ENCODE measurements around the gene ARHGAP27.
"Not testable (repeated sequence)": the region's sequence is repeated elsewhere in the genome, so short reads cannot be mapped to it uniquely, and the experiment has no call there.

The ARHGAP27 gene

GRCh38 chr17:45432405-45433158, at the start of gene ARHGAP27:
TSS of gene ARHGAP27 (minus strand) at chr17:45432870. CDS start at chr17:45430279, 2,591 bp downstream.
- DNase-seq (ENCODE audit: low read depth), result peak; percentile 65

GRCh38 chr17:45482317-45482716, 49.6 kb upstream of the ARHGAP27 start:
- not testable (repeated sequence) for DNase-seq (ENCODE audit: low read depth)

- DNase-seq (ENCODE audit: low read depth), result not testable (repeated sequence)
Observed at GRCh38 chr17:45475436-45475835, 42.8 kb upstream of the ARHGAP27 start.

GRCh38 chr17:45472249-45472648, 39.6 kb upstream of the ARHGAP27 start:
- not testable (repeated sequence) for DNase-seq (ENCODE audit: low read depth)

- DNase-seq (ENCODE audit: low read depth), result not testable (repeated sequence)
Observed at GRCh38 chr17:45469204-45469563, 36.5 kb upstream of the ARHGAP27 start.

- DNase-seq (ENCODE audit: low read depth), result not testable (repeated sequence)
Observed at GRCh38 chr17:45468293-45469203, 35.9 kb upstream of the ARHGAP27 start.

- DNase-seq (ENCODE audit: low read depth), result peak; percentile 65
Observed at GRCh38 chr17:45461524-45462327, 29.1 kb upstream of the ARHGAP27 start.

GRCh38 chr17:45460422-45460821, 27.8 kb upstream of the ARHGAP27 start:
- not testable (repeated sequence) for DNase-seq (ENCODE audit: low read depth)

GRCh38 chr17:45454341-45454740, 21.7 kb upstream of the ARHGAP27 start:
- not testable (repeated sequence) for DNase-seq (ENCODE audit: low read depth)

GRCh38 chr17:45453731-45454130, 21.1 kb upstream of the ARHGAP27 start:
- not testable (repeated sequence) for DNase-seq (ENCODE audit: low read depth)

GRCh38 chr17:45453225-45453534, 20.5 kb upstream of the ARHGAP27 start:
- not testable (repeated sequence) for DNase-seq (ENCODE audit: low read depth)

- DNase-seq (ENCODE audit: low read depth), result not testable (repeated sequence)
Observed at GRCh38 chr17:45452329-45453224, 19.9 kb upstream of the ARHGAP27 start.

GRCh38 chr17:45451660-45452059, 19.0 kb upstream of the ARHGAP27 start:
- DNase-seq (ENCODE audit: low read depth), result not testable (repeated sequence)

- DNase-seq (ENCODE audit: low read depth), result no peak
Observed at GRCh38 chr17:45451131-45451530, 18.5 kb upstream of the ARHGAP27 start.

- DNase-seq (ENCODE audit: low read depth), result not testable (repeated sequence)
Observed at GRCh38 chr17:45449708-45450329, 17.1 kb upstream of the ARHGAP27 start.

- not testable (repeated sequence) for DNase-seq (ENCODE audit: low read depth)
Observed at GRCh38 chr17:45449260-45449659, 16.6 kb upstream of the ARHGAP27 start.

- DNase-seq (ENCODE audit: low read depth), result not testable (repeated sequence)
Observed at GRCh38 chr17:45448483-45448882, 15.8 kb upstream of the ARHGAP27 start.

GRCh38 chr17:45448066-45448465, 15.4 kb upstream of the ARHGAP27 start:
- DNase-seq (ENCODE audit: low read depth), result not testable (repeated sequence)

- DNase-seq (ENCODE audit: low read depth), result not testable (repeated sequence)
Observed at GRCh38 chr17:45447650-45448049, 15.0 kb upstream of the ARHGAP27 start.

GRCh38 chr17:45446872-45447625, 14.4 kb upstream of the ARHGAP27 start:
- not testable (repeated sequence) for DNase-seq (ENCODE audit: low read depth)

All from ELR (cell line).